NCI-H1105 (cell line): Measurements from ENCODE around the gene GFY.
"Not testable (repeated sequence)": the region's sequence is repeated elsewhere in the genome, so short reads cannot be mapped to it uniquely, and the experiment has no call there.

Experiments
- DNase-seq: peaks from one replicate; lab custom pipeline; 2025; lab: John Stamatoyannopoulos, UW

The GFY gene

GRCh38 chr19:49469828-49470614, 44.8 kb downstream of the GFY start:
- DNase-seq: no peak

GRCh38 chr19:49470615-49470978, 45.4 kb downstream of the GFY start:
- DNase-seq: no peak

DNA sequence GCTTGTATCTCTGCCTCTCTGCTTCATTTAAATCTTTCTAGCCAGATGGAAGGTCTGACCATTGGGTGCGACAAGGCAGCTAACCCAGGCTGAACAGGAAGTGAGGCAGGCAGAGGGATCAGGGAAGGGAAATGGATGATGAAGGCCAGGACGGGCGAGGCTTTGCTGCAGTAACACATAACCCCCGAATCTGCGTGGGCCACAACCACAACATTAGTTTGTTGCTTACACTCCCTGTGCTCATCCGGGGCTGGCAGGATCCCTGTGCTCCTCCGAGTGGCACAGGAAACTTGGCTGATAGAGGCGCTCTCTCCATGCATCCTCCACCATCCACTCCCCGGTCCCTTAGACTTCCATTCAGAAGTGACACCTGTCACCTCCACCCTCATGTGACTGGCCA, 47.7 kb downstream of the GFY start:
- no peak for DNase-seq

DNA sequence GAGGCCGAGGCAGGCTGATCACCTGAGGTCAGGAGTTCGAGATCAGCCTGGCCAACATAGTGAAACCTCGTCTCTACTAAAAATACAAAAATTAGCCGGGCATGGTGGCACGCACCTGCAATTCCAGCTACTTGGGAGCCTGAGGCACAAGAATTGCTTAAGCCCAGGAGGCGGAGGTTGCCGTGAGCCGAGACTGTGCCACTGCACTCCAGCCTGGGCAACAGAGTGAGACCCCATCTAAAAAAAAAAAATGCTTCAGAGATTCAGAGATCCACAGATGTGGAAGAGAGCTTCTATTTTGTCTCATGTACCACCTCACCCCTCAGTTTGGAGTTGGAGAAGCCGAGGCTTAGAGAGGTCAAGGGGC, 48.3 kb downstream of the GFY start:
- not testable (repeated sequence) for DNase-seq

DNA sequence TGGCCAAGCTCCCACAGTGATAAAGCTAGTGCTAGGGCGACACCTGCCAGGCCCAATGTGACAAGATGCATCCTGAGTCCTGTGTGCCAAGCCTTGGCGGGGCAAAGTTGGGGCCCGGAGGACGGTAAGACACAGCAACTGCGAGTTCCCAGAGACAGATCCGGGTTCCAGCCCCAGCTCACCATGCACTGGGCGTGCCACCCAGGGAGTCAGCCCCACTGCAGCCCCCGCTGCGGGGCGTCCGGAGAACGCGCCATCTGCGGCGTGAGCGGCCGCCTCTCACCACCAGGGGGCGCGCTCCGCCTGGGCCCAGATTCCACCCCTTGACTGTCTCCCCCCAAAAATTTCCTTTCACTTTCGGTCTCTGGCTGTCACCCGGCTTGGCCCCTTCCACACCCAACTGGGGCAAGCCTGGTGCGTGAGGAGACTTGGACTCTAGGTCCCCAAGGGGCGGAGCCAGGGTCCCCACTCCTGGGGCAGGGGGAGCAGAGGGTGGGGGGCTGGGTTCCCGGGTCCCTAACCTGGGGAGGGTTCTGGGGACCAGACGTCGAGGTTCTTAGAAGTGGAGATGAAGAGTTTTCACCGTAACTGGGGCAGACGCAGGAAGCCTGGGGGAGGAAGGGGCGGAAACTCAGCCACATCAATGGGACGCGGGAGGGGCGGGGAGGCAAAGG, 48.8 kb downstream of the GFY start, which contains the start of gene FLT3LG:
Gene FLT3LG, plus strand, starts transcription at position 348 of the 674 bp plus-strand sequence. CDS start 425 bp downstream, outside the sequence.
- DNase-seq: peak; percentile 34

DNA sequence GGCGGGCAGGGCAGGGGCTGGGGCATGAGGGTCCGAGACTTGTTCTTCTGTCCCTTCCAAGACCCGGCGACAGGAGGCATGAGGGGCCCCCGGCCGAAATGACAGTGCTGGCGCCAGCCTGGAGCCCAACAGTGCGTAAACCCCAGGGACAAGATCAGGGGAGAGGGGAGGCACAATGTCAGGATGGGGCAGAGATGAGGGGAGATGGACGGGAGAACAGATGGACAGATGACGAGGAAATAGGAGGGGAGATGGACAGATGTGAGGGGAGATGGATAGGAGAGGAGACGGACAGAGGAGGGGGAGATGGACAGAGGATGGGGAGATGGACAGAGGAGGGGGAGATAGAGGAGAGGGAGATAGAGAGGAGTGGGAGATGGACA, 49.3 kb downstream of the GFY start:
- no peak for DNase-seq

DNA sequence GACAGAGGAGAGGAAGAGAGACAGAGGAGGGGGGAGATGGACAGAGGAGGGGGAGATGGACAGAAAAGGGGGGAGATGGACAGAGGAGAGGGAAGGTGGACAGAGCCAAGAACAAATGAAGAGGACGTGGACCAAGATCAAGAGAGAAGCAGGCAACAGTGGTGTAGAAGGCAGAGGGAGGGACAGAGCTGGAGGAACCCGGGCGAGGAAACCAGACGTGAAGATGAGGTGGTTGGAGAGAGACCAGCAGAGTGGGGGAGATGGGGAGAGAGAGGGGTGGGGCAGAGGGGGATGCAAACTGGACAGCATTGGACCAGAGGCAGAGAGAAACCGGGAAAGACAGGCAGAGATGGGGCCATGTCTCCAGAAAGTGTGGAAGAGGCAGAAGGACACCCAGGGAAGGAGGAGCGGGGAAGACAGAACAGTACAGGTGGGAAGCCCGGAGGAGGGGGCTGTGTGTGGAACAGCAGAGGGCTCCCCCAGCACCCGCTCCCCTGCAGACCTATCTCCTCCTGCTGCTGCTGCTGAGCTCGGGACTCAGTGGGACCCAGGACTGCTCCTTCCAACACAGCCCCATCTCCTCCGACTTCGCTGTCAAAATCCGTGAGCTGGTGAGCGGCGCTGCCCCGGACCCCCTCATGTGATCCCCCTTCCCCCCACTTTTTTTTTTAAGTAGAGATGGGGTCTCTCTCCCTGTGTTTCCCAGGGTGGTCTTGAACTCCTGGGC, 50.2 kb downstream of the GFY start:
- DNase-seq: no peak

- DNase-seq: no peak
Observed at GRCh38 chr19:49475995-49476880, 51.0 kb downstream of the GFY start.
